SKM-1 (cell line): ENCODE measurements around the gene LCN15.
"Not testable (repeated sequence)": the region's sequence is repeated elsewhere in the genome, so short reads cannot be mapped to it uniquely, and the experiment has no call there.

Experiments used
- DNase-seq: peaks from one replicate; lab custom pipeline; 2025; ENCODE audit not compliant: unreplicated experiment; lab: John Stamatoyannopoulos, UW

Gene LCN15

GRCh38 chr9:136764301-136764891 is at the start of gene LCN15:
Gene LCN15 (minus strand): TSS chr9:136764518. CDS start chr9:136764488, 30 bp downstream.
- DNase-seq: no peak

GRCh38 chr9:136808806-136809158 is 44.5 kb upstream of the LCN15 start:
- DNase-seq: no peak

GRCh38 chr9:136808075-136808805 is 43.9 kb upstream of the LCN15 start:
- DNase-seq: no peak

- DNase-seq: peak; percentile 77
Measured at GRCh38 chr9:136807281-136808074, 43.2 kb upstream of the LCN15 start, which contains the start of gene RABL6. Gene RABL6 (plus strand): TSS chr9:136807948. CDS start chr9:136808197, 249 bp downstream.

GRCh38 chr9:136806631-136807201 is 42.4 kb upstream of the LCN15 start:
- DNase-seq: no peak

GRCh38 chr9:136806067-136806466 is 41.7 kb upstream of the LCN15 start:
- DNase-seq: no peak

- DNase-seq: no peak
Measured at GRCh38 chr9:136805207-136805740, 41.0 kb upstream of the LCN15 start.

- DNase-seq: no peak
Measured at GRCh38 chr9:136804509-136805206, 40.3 kb upstream of the LCN15 start.

- DNase-seq: no peak
Measured at GRCh38 chr9:136803551-136804508, 39.5 kb upstream of the LCN15 start.

GRCh38 chr9:136803009-136803550 is 38.8 kb upstream of the LCN15 start:
- not testable (repeated sequence) for DNase-seq

- no peak for DNase-seq
Measured at GRCh38 chr9:136802321-136802720, 38.0 kb upstream of the LCN15 start.

GRCh38 chr9:136799854-136800657 is 35.7 kb upstream of the LCN15 start:
- peak; percentile 25 for DNase-seq

GRCh38 chr9:136799079-136799853 is 34.9 kb upstream of the LCN15 start:
- no peak for DNase-seq

- no peak for DNase-seq
Measured at GRCh38 chr9:136798708-136799078, 34.4 kb upstream of the LCN15 start.

GRCh38 chr9:136796775-136797347 is 32.5 kb upstream of the LCN15 start:
- not testable (repeated sequence) for DNase-seq

GRCh38 chr9:136796238-136796774 is 32.0 kb upstream of the LCN15 start, which contains the start of gene CCDC183:
Gene CCDC183 (plus strand): TSS chr9:136796338. CDS start chr9:136796398, 60 bp downstream.
- DNase-seq: no peak

- no peak for DNase-seq
Measured at GRCh38 chr9:136795000-136795348, 30.7 kb upstream of the LCN15 start.
